Measurements from ENCODE around the gene ITLN1.

ITLN1 gene

DNA sequence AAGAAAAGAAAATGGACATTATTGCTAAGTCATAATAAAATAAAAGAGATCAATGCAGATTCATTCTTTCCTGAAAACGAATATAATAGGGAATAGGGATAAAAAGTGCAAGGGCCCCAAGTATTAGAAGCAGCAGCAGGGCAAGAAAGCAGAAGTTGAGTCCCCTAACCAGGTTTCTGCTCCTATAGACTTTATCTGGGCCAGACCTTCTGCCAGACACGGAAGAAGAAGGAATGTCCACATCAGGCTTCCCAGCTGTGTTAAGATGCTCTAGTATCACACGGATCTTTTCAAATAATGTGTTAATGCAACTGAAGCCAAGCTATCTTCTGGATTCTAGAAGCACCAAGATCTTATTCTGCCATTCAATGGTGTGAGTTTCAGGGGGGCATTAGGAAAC lies 49.2 kb downstream of the ITLN1 start:
- in situ Hi-C loops (cut with HindIII; ENCODE audit: low pct_ligation_motif_present, low pct_unique_long_range_greater_than_20kb, low sequenced_read_pairs) = no loop called here
- no peak for DNase-seq

DNA sequence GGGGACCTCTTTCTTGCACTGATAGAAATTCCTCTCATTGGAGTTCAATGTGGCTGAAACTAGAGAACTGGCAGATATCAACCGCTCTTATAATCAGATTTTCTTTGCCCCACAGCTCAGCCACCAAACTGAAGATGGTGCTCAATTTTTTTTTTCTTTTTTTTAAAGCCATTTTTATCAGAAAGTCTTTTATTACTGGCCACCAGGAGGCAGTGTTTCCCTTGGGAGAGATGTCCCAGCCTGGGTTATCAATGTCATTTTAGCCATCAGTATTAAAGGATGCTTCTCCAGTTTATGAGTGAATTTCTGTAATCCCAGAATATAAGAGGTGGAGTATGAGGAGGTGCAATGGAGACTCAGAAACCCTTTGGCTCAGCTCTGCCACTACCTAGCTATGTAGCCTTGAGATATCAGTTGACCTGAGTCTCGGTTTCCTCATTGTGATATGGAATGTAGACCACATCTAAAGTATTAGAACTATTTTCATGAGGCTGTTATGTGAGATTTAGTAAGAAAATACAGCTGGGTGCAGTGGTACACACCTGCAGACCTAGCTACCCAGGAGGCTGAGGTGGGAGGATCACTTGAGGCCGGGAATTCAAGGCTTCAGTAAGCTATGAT lies 49.9 kb downstream of the ITLN1 start:
- in situ Hi-C loops (cut with HindIII; ENCODE audit: low pct_ligation_motif_present, low pct_unique_long_range_greater_than_20kb, low sequenced_read_pairs) = no loop called here
- peak; percentile 45 for DNase-seq

DNA sequence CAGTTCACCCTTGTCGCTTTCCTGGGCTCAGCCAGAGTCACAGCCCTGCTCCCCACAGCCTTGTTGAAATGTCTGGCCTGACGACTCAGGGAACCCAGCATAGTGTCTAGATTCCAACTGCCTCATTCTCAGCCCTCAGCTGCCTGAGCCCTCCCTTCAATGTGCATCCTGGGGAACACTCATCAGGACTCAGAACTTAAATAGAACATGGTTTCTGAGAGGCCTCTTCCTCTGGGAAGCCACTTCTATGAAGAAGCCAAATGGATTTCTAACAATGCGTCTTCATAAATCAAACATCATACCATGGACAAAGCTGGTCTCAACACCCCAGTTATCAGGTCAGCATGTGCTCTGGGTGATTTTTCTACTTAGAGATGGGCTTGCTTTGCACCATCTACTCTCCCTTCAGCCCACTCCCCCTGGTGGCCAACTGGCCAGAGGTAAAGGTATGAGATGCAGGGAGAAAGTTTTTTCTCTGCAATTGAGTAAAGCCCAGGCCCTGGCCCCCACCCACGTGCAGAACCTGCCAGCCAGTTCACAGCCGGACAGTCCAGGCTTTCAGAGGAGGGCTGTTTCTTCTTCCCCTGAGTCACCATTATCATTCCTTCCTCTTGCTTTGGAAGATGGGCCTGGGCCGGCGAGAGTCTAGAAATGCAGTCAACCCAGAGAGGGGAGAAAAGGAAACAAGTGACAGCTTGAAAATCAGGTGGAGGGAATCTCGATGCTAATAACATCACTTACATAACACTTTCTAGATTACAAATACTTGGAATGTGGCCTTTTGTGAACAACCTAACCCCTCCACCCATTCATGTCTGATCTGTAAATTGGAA lies 54.4 kb downstream of the ITLN1 start:
- in situ Hi-C loops (cut with HindIII; ENCODE audit: low pct_ligation_motif_present, low pct_unique_long_range_greater_than_20kb, low sequenced_read_pairs) = no loop called here
- peak; percentile 69 for DNase-seq

DNA sequence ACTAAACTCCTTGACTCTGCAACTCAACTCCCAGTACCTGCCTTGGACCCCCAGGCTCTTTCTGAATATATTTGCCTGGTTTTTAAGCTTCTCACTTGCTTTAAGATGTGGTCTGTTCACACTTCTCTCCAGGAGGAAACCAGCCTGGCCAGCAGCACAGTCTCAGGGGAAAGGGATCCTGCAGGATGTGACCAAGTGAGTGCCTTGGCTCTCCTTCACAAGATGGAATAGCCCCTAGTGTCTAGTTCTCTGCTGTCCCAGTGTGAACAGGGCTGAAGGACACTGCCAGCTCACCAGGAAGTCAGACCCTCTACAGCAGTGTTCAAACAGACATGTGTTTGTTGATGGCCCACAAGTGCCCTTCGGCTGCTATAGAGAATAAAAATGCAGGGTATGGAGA lies 55.2 kb downstream of the ITLN1 start:
- DNase-seq = no peak
- in situ Hi-C loops (cut with HindIII; ENCODE audit: low pct_ligation_motif_present, low pct_unique_long_range_greater_than_20kb, low sequenced_read_pairs) = no loop called here

DNA sequence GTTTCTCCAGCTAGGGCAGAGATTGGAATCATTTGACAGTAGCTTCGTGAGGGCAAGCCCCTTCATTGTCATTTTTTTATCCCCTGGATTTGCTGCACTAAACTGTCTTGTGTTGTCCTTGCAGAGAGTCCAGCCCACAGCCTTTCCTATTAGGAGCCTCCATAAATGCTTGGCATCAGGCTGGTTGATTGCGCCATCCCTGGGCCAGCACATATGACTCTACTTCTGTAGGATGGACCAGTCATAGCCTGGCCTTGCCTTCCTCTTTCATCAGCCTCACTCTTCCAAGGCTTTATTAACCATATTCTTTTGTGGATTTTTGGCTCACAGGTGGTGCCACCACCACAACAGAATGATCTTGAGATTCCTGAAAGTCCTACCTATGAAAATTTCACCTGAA lies 57.6 kb downstream of the ITLN1 start:
- DNase-seq = no peak
- in situ Hi-C loops (cut with HindIII; ENCODE audit: low pct_ligation_motif_present, low pct_unique_long_range_greater_than_20kb, low sequenced_read_pairs) = no loop called here

DNA sequence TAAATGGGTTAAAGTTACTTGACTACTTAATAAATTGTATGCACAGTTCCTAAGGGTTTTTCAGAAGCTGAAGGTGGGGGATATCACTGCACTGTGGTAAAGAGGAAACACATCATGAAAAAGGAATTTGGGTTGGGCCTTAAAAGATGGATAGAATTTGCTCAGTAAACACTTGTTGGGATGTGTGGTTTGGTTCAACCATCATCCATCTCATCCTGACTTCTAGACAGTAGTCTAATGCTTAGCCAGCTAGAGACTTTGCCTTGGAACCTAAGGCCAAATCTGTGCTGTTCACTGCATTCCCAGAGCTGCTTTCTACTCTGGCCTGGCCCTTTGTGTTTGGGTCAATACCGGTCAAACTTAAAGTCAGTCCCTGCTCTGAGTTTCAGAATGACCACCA lies 58.4 kb downstream of the ITLN1 start:
- no peak for DNase-seq
- in situ Hi-C loops (cut with HindIII; ENCODE audit: low pct_ligation_motif_present, low pct_unique_long_range_greater_than_20kb, low sequenced_read_pairs) = no loop called here
